GM12878 (cell line): Measurements from ENCODE around the gene APOA4. TPM values are rescaled to one million over a fixed set of nuclear protein-coding genes. Genes with fewer than 3 reads are reported as not detected.

Experiments
- ATAC-seq: fragments of 200-7000 bp; cut with Tn5 transposase; 3 replicates; pipeline ENCODE4 v1.9.1; 2020; ENCODE audit warnings: mild to moderate bottlenecking, moderate library complexity
- BruUV-seq: library from RNA; stranded (reverse); fragments of 400-500 nt; replicated peaks from 2 replicates; lab custom pipeline; 2021; lab: Mats Ljungman, UMichigan
- CTCF ChIA-PET: fragments of 300-600 bp; sonication (Branson Sonifier 250); formaldehyde crosslinking; extraction: SDS; loops from one replicate; lab custom pipeline; 2021; ENCODE audit warnings: inconsistent platforms; lab: Yijun Ruan, JAX
- POLR2A ChIA-PET: fragments of 350-600 bp; formaldehyde crosslinking; extraction: SDS; loops from one replicate; lab custom pipeline; 2021; ENCODE audit warnings: inconsistent platforms; lab: Charles Lee
- RAD21 ChIA-PET: fragments of 300-600 bp; sonication (Branson Sonifier 250); formaldehyde crosslinking; loops from one replicate; lab custom pipeline; 2023; ENCODE audit warnings: antibody characterized with exemption; ENCODE audit not compliant: unreplicated experiment; lab: Charles Lee
- SMC1A ChIA-PET: fragments of 300-600 bp; sonication (Branson Sonifier 250); formaldehyde crosslinking; loops from one replicate; lab custom pipeline; 2023; ENCODE audit not compliant: unreplicated experiment, uncharacterized antibody; lab: Charles Lee
- DNase-seq: peaks from one replicate; pipeline ENCODE4 v3.0.0-alpha.2; 2011; ENCODE audit warnings: low read depth, low spot score
- FAIRE-seq: peaks from 3 replicates; lab custom pipeline; 2011; peaks lifted over from hg19 to GRCh38; lab: Jason Lieb, UNC
- H2AFZ ChIP-seq: 2 replicates; pipeline ENCODE4 v1.6.0; 2011; ENCODE audit warnings: low read depth, low read length, control low read depth; ENCODE audit not compliant: control insufficient read depth
- H3K27ac ChIP-seq: 2 replicates; pipeline ENCODE4 v1.5.1; 2011; ENCODE audit warnings: control low read depth; ENCODE audit not compliant: control insufficient read depth, insufficient read depth
- H3K27me3 ChIP-seq, 2 experiments: replicated peaks in 1 of 2; 2 replicates each; pipeline versions ENCODE4 v1.6.0 to v1.6.1; 2011; ENCODE audit warnings: low read length in 1 of 2; ENCODE audit not compliant: control insufficient read depth in 2 of 2, insufficient read depth in 2 of 2
- H3K36me3 ChIP-seq, 2 experiments: 2 replicates each; pipeline ENCODE4 v1.5.1; 2011; ENCODE audit warnings: low read length in 1 of 2; ENCODE audit not compliant: control insufficient read depth in 2 of 2, insufficient read depth in 2 of 2
- H3K4me1 ChIP-seq: 2 replicates; pipeline ENCODE4 v1.6.1; 2011; ENCODE audit warnings: mild to moderate bottlenecking, low read length, moderate library complexity, mixed read lengths; ENCODE audit not compliant: control insufficient read depth, insufficient read depth
- H3K4me2 ChIP-seq: 2 replicates; pipeline ENCODE4 v1.6.0; 2011; ENCODE audit warnings: control low read depth; ENCODE audit not compliant: control insufficient read depth, insufficient read depth
- H3K4me3 ChIP-seq: fragments of 200-600 bp; sonication (generic); 2 replicates; pipeline ENCODE4 v1.5.1; 2016
- H3K79me2 ChIP-seq: 2 replicates; pipeline ENCODE4 v1.6.0; 2011; ENCODE audit warnings: low read length; ENCODE audit not compliant: control insufficient read depth, insufficient read depth
- H3K9ac ChIP-seq: 2 replicates; pipeline ENCODE4 v1.8.0; 2011; ENCODE audit warnings: low read length, control low read depth, mixed read lengths; ENCODE audit not compliant: control insufficient read depth, insufficient read depth
- H3K9me3 ChIP-seq: replicated peaks from 3 replicates; pipeline ENCODE4 v1.5.1; 2011; ENCODE audit warnings: mild to moderate bottlenecking, low read length; ENCODE audit not compliant: control insufficient read depth, insufficient read depth
- H4K20me1 ChIP-seq: 2 replicates; pipeline ENCODE4 v1.6.0; 2011; ENCODE audit not compliant: control insufficient read depth, insufficient read depth
- BHLHE40 ChIP-seq, 2 experiments: fragments of 450-650 bp in 1 of 2; IDR thresholded peaks; 2 replicates each; pipeline ENCODE4 v1.6.1; 2011 to 2017; ENCODE audit warnings: low read depth in 2 of 2, borderline replicate concordance in 1 of 2, improper control_type of control experiment in 1 of 2, low read length in 1 of 2, mild to moderate bottlenecking in 1 of 2
- HDGF ChIP-seq: fragments of 450-650 bp; IDR thresholded peaks from 2 replicates; pipeline ENCODE4 v1.6.1; 2016; ENCODE audit warnings: antibody characterized with exemption
- IKZF2 ChIP-seq, 2 experiments: fragments of 450-650 bp; IDR thresholded peaks; 2 replicates each; pipeline ENCODE4 v1.6.1; 2017; ENCODE audit warnings: mild to moderate bottlenecking in 2 of 2, moderate library complexity in 2 of 2
- SRF ChIP-seq, 2 experiments: IDR thresholded peaks; 2 replicates each; pipeline ENCODE4 v1.6.1; 2011; ENCODE audit warnings: low read depth in 2 of 2, low read length in 2 of 2, mild to moderate bottlenecking in 1 of 2, moderate library complexity in 1 of 2
- WGBS: methylation state at CpG from one replicate; pipeline ENCODE4 v1.1.6; 2016; ENCODE audit warnings: low lambda C conversion rate; ENCODE audit not compliant: insufficient replicate concordance, insufficient coverage; ENCODE audit errors: missing lambda C conversion rate; 5-methylcytosine and 5-hydroxymethylcytosine counted together
- in situ Hi-C: fragments of 300-500 bp; cut with MboI; formaldehyde crosslinking; loops from 9 replicates; pipeline ENCODE4 v1.14.3; 2018; ENCODE audit warnings: mixed read lengths
- intact Hi-C: fragments of 100-400 bp; cut with micrococcal nuclease; formaldehyde crosslinking; loops from one replicate; pipeline ENCODE4 v1.14.2; 2022; ENCODE audit not compliant: unreplicated experiment
- polyA plus RNA-seq, 11 experiments: library from polyadenylated mRNA; depleted of rRNA in 4 of 11; unstranded in 6 of 11; stranded (reverse) in 5 of 11; fragments of >200 nt; fragmentation: Nextera tagmentation in 4 of 11; fragmentation: Illumina TruSeq in 1 of 11; extraction: Ambion mirVana in 4 of 11; extraction: Trizol in 1 of 11; gene quantifications; 1 replicate in 1 of 11; 2 replicates in 10 of 11; pipeline versions ENCODE4 v1.2.1 to v1.2.3, GENCODE V29; 2011 to 2016; ENCODE audit warnings: inconsistent platforms in 2 of 11, missing spikeins in 2 of 11, low read depth in 1 of 11
- total RNA-seq, 4 experiments: library from RNA; depleted of rRNA in 3 of 4; stranded (reverse); fragments of >200 nt in 3 of 4; fragmentation: Illumina TruSeq in 1 of 4; extraction: Trizol in 1 of 4; gene quantifications; 2 replicates each; pipeline versions ENCODE4 v1.2.1 to v1.2.3, GENCODE V29; 2013 to 2021

Gene APOA4
- total and polyA plus RNA-seq, 10 of the 15 experiments (the other 5 are each of a cell fraction or from before 2014, with no cell fraction given), result not detected

DNA sequence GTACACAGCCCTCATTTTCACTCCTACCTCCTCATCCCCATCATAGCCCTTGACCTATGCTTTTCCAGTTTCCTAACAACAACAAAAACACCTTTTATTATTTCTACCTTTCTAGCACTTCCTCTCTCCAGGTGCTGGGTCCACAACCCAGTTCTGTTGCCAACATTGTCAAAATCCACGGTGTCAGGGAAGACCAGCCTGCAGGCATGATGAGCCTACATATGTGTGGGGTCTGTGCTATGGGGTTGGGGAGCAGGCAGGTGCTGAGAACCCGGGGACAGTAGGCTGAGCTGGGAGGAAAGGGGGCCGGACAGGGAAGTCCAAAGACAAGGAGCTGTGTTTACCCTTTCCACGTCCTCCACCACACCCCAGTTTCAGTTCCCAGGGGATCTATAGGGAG is 34.6 kb downstream of the APOA4 start:
- Histone ChIP-seq H3K27me3 (no peaks in the 10 kb centered on the region), H3K79me2 (peaks cover 20% of the 10 kb centered on the region), H3K4me3 (peak overlapping the region; percentile 96), H3K9ac (peak overlapping the region; percentile 92), H3K4me2 (peak overlapping the region; percentile 99), H3K27ac (no peak overlapping the region), H3K36me3 (peaks cover 9 to 22% of the 10 kb centered on the region in 2 experiments), H3K9me3 (no peaks in the 10 kb centered on the region), H3K4me1 (peaks cover 14% of the 10 kb centered on the region), H4K20me1 (no peaks in the 10 kb centered on the region), H2AFZ (peak overlapping the region; percentile 99)
- no peak for ATAC-seq
- ChIA-PET SMC1A (interaction anchor here (0.9 to 7.5 kb wide), 6 partner anchors 48 to 392 kb away, joined by 3 to 46 read pairs (median 3); partner anchors contain the start of gene SIK3), CTCF (interaction anchor here (0.6 to 10.9 kb wide), 5 partner anchors 12 to 317 kb away, joined by 4 to 183 read pairs (median 4); partner anchors contain the start of gene APOA1), RAD21 (interaction anchor here (1.2 to 3.3 kb wide), 3 partner anchors 47 to 356 kb away, joined by 3 to 20 read pairs (median 13); partner anchors contain the start of gene PAFAH1B2), POLR2A (interaction anchor here (1.0 to 3.4 kb wide), 7 partner anchors 10 to 307 kb away, joined by 3 to 28 read pairs (median 3); partner anchors contain the start of gene BUD13)
- no peak for DNase-seq
- 23% methylated on average over 4 of the region's 4 CpGs for WGBS
- BruUV-seq, result no TSS peak
- TF ChIP-seq HDGF (0 out of 2 replicates have a peak, but pooled peaks have one; percentile 3), IKZF2 (IDR thresholded peaks at IDR 0.05) (no peak), SRF (IDR thresholded peaks at IDR 0.05; ENCODE audit: low read depth in 2 of 2, low read length in 2 of 2) (no peak), BHLHE40 (IDR thresholded peaks at IDR 0.05; ENCODE audit: borderline replicate concordance in 1 of 2, low read depth in 2 of 2, low read length in 1 of 2) (no peak)
- intact Hi-C loops (no loop called here), in situ Hi-C loops (loop anchor here (5.0 kb wide), 1 partner anchor 314 kb away; no protein-coding TSS in a partner anchor)
- FAIRE-seq, result no peak
